ENCODE results near the gene DEGS2.

DNA sequence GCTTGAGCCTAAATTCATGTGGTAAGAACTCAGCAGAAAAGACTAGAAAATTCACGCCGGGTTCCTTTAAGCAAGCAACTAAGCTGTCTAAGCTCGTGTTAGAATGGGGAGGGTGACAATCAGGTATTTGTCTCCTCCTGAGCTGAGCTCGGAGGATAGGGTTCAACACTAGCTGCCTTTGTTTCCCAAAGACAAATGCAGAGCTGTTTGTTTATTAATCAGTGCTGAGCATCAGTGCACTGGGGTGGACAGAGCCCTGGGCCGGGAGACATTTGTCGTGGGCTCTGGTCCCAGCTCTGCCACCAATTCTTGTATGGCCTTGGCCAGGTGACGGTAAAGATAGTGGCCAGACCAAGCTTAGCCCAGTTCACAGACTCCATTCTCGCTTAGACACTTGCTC is 43.7 kb downstream of the DEGS2 start:
- TF ChIP-seq, protein P1, sequence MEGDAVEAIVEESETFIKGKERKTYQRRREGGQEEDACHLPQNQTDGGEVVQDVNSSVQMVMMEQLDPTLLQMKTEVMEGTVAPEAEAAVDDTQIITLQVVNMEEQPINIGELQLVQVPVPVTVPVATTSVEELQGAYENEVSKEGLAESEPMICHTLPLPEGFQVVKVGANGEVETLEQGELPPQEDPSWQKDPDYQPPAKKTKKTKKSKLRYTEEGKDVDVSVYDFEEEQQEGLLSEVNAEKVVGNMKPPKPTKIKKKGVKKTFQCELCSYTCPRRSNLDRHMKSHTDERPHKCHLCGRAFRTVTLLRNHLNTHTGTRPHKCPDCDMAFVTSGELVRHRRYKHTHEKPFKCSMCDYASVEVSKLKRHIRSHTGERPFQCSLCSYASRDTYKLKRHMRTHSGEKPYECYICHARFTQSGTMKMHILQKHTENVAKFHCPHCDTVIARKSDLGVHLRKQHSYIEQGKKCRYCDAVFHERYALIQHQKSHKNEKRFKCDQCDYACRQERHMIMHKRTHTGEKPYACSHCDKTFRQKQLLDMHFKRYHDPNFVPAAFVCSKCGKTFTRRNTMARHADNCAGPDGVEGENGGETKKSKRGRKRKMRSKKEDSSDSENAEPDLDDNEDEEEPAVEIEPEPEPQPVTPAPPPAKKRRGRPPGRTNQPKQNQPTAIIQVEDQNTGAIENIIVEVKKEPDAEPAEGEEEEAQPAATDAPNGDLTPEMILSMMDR (IDR thresholded peaks at IDR 0.05) = no peak
- TF ChIP-seq POLR2A (IDR thresholded peaks at IDR 0.05) (no peak), POLR2AphosphoS5 (IDR thresholded peaks at IDR 0.05) (no peak)
